Prostate gland (tissue), 2 donors: ENCODE measurements around the gene GSTM3.
"Not testable (repeated sequence)": the region's sequence is repeated elsewhere in the genome, so short reads cannot be mapped to it uniquely, and the experiment has no call there.

Experiments used
- CTCF ChIP-seq, 4 experiments: fragments of 200-600 bp in 2 of 4; fragments of 450-650 bp in 2 of 4; sonication (generic) in 2 of 4; IDR thresholded peaks; 1 replicate in 3 of 4; 2 replicates in 1 of 4; pipeline ENCODE4 v1.5.1; 2016 to 2019; ENCODE audit warnings: antibody characterized with exemption in 4 of 4, mild to moderate bottlenecking in 2 of 4, moderate library complexity in 2 of 4
- POLR2A ChIP-seq: fragments of 450-650 bp; IDR thresholded peaks from one replicate; pipeline ENCODE4 v1.6.1; 2016; ENCODE audit warnings: antibody characterized with exemption, mild to moderate bottlenecking
- POLR2AphosphoS5 ChIP-seq: sonication (generic); formaldehyde crosslinking; IDR thresholded peaks from one replicate; pipeline ENCODE4 v1.6.1; 2017; ENCODE audit warnings: antibody characterized with exemption

- not testable (repeated sequence) for TF ChIP-seq CTCF (IDR thresholded peaks at IDR 0.05); POLR2A; POLR2AphosphoS5
These were observed 7.5 kb upstream of the GSTM3 start for GRCh38 chr1:109748311-109748710.
